ENCODE results near the gene GAPT.

GAPT gene

GRCh38 chr5:58491216-58491892, at the start of gene GAPT:
Gene GAPT (plus strand): TSS chr5:58491435. CDS start chr5:58494537, 3,102 bp downstream.
- no peak for DNase-seq (ENCODE audit: low read depth, low spot score)

GRCh38 chr5:58444805-58445204, 46.4 kb upstream of the GAPT start:
- no peak for DNase-seq (ENCODE audit: low read depth, low spot score)

DNA sequence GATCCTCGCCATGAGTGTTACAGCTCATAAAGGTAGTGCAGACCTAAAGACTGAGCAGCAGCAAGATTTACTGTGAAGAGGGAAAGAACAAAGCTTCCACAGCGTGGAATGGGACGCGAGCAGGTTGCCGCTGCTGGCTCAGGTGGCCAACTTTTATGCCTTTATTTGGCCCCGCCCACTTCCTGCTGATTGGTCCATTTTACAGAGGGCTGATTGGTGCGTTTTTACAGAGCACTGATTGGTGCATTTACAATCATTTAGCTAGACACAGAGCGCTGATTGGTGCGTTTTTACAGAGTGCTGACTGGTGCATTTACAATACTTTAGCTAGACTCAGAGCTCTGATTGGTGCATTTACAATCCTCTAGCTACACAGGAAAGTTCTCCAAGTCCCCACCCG, 45.2 kb upstream of the GAPT start:
- DNase-seq (ENCODE audit: low read depth, low spot score), result no peak

- DNase-seq (ENCODE audit: low read depth, low spot score), result no peak
Measured at GRCh38 chr5:58447226-58447625, 44.0 kb upstream of the GAPT start.

- no peak for DNase-seq (ENCODE audit: low read depth, low spot score)
Measured at GRCh38 chr5:58450018-58450417, 41.2 kb upstream of the GAPT start.

DNA sequence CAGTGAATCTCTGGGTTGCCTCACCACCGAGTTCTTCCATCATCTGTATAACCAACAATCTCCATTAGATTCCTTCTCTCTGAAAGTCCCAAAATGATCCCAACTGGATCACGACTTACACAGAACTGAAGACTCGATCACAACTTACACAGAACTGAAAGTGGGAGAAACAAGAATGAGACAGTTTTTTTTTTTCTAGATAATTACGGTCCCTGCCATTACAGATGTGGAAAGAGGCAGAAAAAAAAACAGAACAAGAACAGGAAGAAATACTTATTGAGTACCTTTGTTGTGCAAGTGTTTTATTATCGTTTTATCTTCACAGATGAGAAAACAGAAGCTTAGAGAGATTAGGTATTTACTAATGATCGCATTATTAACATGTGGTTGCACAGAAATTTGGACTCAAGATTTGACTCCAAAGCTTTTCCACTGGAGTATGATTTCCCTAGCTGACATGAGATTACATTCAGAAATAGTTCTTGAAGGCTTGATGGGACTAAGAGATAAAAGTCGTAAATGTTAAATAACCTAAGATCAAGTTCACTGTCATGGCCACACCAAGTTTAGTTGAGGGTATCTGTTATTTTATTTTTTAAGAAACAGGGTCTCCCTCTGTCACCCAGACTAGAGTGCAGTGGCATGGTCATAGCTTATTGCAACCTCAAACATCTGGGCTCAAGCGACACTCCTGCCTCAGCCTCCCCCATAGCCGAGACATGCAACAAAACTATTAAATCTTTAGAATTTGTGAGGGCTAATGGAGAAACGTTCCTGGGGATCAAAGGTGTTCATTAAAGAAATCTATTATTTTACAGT, 40.2 kb upstream of the GAPT start:
- DNase-seq (ENCODE audit: low read depth, low spot score), result no peak

DNA sequence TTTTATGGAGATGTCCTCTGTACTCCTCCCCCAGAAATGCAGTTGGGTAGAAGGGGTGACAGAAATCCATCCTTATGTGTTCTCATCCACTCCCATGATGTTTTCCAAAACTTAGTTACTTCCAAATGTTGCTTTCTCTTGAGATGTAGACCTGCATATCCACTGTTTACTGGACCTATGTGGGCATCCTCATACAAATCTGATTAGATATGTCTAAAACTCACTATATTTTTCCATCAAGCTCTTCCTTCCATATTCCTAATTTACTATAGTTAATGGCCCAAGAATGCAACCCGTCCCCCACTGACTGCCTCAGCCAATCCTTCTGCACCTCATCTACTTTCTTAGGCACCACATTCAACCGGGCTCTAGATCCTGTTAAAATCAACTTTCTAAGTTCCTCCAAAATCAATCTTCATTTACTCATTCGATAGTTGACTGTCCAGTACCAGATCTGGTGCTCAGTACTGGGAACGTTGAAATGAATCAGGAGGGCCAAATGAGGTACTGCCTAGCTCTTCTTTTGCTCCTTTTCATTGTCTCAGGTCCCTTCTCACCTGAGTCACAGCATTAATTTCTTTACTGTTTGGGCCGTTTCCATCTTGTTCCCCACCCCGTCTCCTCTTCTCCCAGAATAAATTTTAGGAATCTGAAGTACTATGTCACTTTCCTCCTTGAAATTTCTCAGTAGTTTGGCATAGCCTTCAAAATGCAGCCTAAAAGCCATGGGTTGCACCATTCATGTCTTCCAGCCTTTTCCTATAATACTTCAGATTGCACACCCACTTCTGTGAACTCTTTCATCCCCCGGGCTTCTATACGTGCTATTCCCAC, 39.3 kb upstream of the GAPT start:
- DNase-seq (ENCODE audit: low read depth, low spot score), result no peak

GRCh38 chr5:58452566-58453258, 38.5 kb upstream of the GAPT start:
- no peak for DNase-seq (ENCODE audit: low read depth, low spot score)

DNA sequence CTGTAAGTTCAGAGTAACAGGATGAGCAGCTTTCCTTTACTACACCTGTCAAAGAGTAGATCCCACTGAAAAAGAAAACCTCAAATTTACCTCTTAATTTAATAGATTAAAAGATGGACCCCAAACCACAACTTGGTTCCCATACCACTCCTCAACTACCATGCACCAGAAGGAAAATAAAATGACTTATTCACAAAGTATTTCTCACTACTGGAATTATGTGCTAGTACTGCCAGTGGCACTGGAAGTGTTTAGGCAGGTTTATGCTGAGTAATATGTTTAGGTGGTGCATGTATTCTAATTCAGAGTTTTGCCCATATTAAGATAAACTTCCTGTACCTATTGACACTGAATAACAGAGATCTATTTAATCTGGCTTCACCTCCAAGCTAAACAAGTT, 37.9 kb upstream of the GAPT start:
- DNase-seq (ENCODE audit: low read depth, low spot score), result no peak

DNA sequence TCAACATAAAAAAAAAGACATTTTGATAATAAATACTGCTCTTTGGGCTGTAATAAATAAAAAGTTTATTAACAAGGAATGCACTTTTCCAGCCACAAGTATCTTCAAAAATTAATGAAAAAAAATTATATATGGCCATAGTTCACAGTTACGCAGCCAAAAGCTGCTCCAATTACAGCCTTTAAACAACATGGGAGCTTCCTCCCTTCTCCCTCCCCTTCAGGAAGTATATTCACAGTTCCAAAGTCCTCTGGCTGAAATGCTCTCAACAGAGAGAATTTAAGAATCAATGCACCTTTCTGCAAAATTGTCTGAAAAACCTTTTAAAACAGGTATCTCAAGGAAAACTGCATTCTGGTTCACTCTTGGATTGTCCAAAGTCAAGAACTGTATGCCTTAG, 37.2 kb upstream of the GAPT start:
- DNase-seq (ENCODE audit: low read depth, low spot score), result no peak

- no peak for DNase-seq (ENCODE audit: low read depth, low spot score)
Measured at GRCh38 chr5:58455066-58455465, 36.2 kb upstream of the GAPT start.

GRCh38 chr5:58455480-58455879, 35.8 kb upstream of the GAPT start:
- no peak for DNase-seq (ENCODE audit: low read depth, low spot score)

- DNase-seq (ENCODE audit: low read depth, low spot score), result no peak
Measured at GRCh38 chr5:58456026-58456425, 35.2 kb upstream of the GAPT start.

DNA sequence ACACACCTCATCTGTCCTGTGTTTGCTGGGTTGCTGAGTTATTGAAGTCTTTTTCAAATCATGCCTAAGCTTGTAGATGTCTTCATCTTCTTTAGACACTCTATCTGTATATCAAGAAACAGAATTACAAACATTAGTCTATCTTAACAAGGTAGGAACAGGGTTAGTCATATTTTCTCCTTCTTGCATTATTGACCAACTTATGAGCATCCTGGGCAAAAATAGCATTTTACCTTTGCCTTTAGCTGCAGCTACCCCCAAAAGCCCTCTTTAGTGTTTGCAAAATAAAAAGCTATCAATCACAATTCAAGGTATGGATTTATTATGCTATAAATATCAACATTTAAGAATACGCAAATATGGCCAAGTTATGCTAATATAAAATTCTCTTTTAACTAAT, 34.7 kb upstream of the GAPT start:
- DNase-seq (ENCODE audit: low read depth, low spot score), result no peak

- DNase-seq (ENCODE audit: low read depth, low spot score), result no peak
Measured at GRCh38 chr5:58457050-58457449, 34.2 kb upstream of the GAPT start.

DNA sequence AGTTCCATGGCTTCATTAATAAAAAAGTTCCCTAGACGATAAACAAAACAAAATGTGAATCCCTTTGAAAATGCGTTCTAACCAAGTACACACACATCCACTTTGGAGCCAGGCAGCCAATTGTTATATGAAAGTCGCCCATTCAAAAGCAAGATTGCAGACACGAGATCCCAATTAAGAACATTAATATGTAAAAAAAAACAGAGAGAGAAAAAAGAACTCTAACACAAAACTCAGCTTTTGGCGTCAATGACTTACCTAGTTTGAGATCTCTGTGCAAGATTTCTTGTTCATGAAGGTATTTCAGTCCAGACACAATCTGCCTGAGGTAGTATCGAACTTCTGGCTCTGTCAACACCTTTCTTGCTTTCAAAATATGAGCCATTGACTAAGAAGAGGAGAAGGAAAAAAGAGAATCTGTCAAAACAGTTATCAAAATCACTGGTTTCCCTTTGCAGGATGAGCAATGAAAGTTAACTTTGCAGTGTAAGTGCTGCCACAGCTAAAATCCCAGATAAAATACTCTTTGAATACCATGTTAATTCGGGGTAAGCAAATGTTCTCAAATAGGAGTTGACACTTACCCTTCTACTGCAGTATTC, 33.0 kb upstream of the GAPT start:
- no peak for DNase-seq (ENCODE audit: low read depth, low spot score)

- no peak for DNase-seq (ENCODE audit: low read depth, low spot score)
Measured at GRCh38 chr5:58458743-58459145, 32.5 kb upstream of the GAPT start.

DNA sequence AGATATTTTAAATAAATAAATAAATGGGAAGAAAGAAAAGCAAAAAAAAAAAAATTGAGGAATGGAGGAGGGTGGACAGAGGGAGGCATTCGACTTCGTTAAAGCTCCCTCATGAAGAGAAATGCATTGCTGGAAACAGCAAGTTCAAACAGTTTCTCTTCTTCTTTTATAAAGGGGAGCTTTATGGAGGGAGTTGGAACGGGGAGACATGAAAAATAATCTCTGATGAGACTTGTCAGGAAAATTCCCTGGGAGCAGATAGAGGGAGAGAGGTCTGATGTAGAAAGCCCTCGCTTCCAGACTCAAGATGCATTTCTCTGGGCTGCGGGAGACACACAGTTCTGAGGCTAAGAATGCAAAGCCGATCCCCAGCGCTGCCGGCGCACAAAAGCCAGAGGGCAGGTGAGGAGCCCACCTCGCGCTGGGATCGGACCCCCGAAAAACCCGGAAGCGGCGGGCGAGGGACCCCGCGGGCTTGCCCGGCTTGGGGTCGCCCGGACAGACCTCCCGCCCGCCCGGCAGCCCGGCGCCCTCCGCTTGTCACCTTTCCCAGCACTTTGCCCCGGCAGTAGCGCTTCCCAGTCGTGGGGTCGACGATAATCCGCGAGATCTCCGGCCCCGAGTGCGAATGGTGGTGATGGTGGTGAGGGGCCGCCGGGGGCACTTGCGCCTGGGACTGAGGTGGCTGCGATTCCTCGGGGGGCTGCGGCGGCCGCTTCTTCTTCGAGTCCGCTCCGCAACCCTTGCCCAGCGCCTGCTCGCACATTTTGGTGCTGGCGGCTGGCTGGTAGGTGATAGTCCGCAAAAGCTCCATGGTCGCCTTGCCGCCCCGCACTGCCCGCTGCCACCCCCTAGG, 31.9 kb upstream of the GAPT start:
- DNase-seq (ENCODE audit: low read depth, low spot score), result no peak

DNA sequence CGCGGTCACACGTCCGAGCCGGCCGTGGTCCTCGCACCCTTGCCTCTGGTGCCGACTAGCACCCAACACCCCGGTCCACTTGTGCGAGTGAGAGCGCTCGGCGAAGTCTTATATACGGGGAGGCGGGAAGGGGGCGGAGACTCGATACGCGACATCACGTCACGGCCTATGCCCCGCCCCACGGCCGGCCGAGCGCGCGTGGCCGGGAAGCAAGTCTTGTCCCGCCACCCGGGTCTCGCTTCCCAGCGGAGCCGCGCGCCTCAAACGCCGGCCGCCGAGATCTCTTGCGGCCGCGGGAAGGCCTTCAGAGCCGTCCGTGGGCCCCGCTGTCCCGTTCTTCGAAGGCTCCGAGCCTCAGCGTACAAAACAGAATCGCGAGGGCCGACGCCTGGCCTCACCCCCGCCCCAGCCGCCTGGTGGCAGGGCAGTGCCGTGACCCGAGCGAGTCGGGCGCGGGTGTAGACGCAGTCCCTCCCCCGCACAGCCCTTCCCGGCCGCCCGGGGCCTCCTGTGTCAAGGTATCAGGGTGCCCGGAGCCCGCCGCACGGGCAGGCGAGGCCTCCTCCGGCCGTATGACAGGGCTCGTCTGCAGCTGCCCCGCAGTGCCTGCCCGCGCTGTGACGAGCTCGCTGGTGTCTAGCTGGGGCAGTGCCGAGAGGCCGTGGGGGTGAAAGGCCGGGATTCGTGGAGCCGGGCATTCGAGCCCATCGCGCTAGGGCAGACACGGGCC, 31.1 kb upstream of the GAPT start, which contains the start of gene PLK2:
TSS of gene PLK2 (minus strand) at position 85 of the 730 bp plus-strand sequence. CDS start 127 bp downstream, outside the sequence.
- DNase-seq (ENCODE audit: low read depth, low spot score), result no peak
